IPS-20b (cell line): ENCODE results near the gene CACNA1C.

Source experiments
- H3K27ac ChIP-seq: one replicate; pipeline ENCODE4 v1.5.1; 2013; ENCODE audit warnings: low read length
- H3K27me3 ChIP-seq: 2 replicates; pipeline ENCODE4 v1.6.1; 2013; ENCODE audit warnings: mild to moderate bottlenecking, low read length, inconsistent platforms; ENCODE audit not compliant: insufficient read depth
- H3K36me3 ChIP-seq: 2 replicates; pipeline ENCODE4 v1.6.1; 2013; ENCODE audit warnings: low read depth, mild to moderate bottlenecking, inconsistent platforms, low read length, moderate library complexity; ENCODE audit not compliant: insufficient read depth
- H3K4me1 ChIP-seq: 2 replicates; pipeline ENCODE4 v1.6.1; 2013; ENCODE audit warnings: mild to moderate bottlenecking, control low read depth, inconsistent platforms, low read length, moderate library complexity; ENCODE audit not compliant: insufficient read depth
- H3K4me3 ChIP-seq: 2 replicates; pipeline ENCODE4 v1.5.1; 2013; ENCODE audit warnings: mild to moderate bottlenecking, low read length, inconsistent platforms
- H3K9ac ChIP-seq: 2 replicates; pipeline ENCODE4 v1.6.1; 2013; ENCODE audit warnings: low read depth, mild to moderate bottlenecking, inconsistent platforms, low read length, moderate library complexity
- H3K9me3 ChIP-seq: 2 replicates; pipeline ENCODE4 v1.6.1; 2013; ENCODE audit warnings: mild to moderate bottlenecking, low read depth, low read length, inconsistent platforms; ENCODE audit not compliant: insufficient read depth

CACNA1C gene

GRCh38 chr12:2273288-2273687, 220.5 kb downstream of the CACNA1C start:
- Histone ChIP-seq H3K4me3 (no peak overlapping the region), H3K36me3 (no peaks in the 10 kb centered on the region), H3K4me1 (no peaks in the 10 kb centered on the region), H3K27me3 (no peaks in the 10 kb centered on the region), H3K9ac (no peak overlapping the region), H3K9me3 (no peaks in the 10 kb centered on the region), H3K27ac (no peak overlapping the region)

GRCh38 chr12:2273751-2274150, 221.0 kb downstream of the CACNA1C start:
- Histone ChIP-seq H3K9ac (no peak overlapping the region), H3K27me3 (no peaks in the 10 kb centered on the region), H3K36me3 (no peaks in the 10 kb centered on the region), H3K4me1 (no peaks in the 10 kb centered on the region), H3K4me3 (no peak overlapping the region), H3K9me3 (no peaks in the 10 kb centered on the region), H3K27ac (no peak overlapping the region)

GRCh38 chr12:2274733-2275132, 221.9 kb downstream of the CACNA1C start:
- Histone ChIP-seq H3K27ac (no peak overlapping the region), H3K4me1 (no peaks in the 10 kb centered on the region), H3K9ac (no peak overlapping the region), H3K36me3 (no peaks in the 10 kb centered on the region), H3K27me3 (no peaks in the 10 kb centered on the region), H3K4me3 (no peak overlapping the region), H3K9me3 (no peaks in the 10 kb centered on the region)

- no peak overlapping the region for H3K4me3 ChIP-seq
- no peak overlapping the region for H3K27ac ChIP-seq
- no peaks in the 10 kb centered on the region for H3K36me3 ChIP-seq
- H3K27me3 ChIP-seq: no peaks in the 10 kb centered on the region
- no peak overlapping the region for H3K9ac ChIP-seq
- no peaks in the 10 kb centered on the region for H3K9me3 ChIP-seq
- no peaks in the 10 kb centered on the region for H3K4me1 ChIP-seq
Measured at GRCh38 chr12:2276288-2277033, 223.7 kb downstream of the CACNA1C start.

- Histone ChIP-seq H3K36me3 (no peaks in the 10 kb centered on the region), H3K27ac (no peak overlapping the region), H3K4me1 (no peaks in the 10 kb centered on the region), H3K27me3 (no peaks in the 10 kb centered on the region), H3K9me3 (no peaks in the 10 kb centered on the region), H3K4me3 (no peak overlapping the region), H3K9ac (no peak overlapping the region)
Measured at GRCh38 chr12:2277492-2278155, 224.8 kb downstream of the CACNA1C start.

- Histone ChIP-seq H3K4me1 (0 out of 2 replicates have a peak, but pooled peaks cover 2% of the 10 kb centered on the region), H3K4me3 (no peak overlapping the region), H3K9ac (no peak overlapping the region), H3K9me3 (no peaks in the 10 kb centered on the region), H3K36me3 (no peaks in the 10 kb centered on the region), H3K27me3 (no peaks in the 10 kb centered on the region), H3K27ac (no peak overlapping the region)
Measured at GRCh38 chr12:2281446-2281845, 228.7 kb downstream of the CACNA1C start.

- Histone ChIP-seq H3K9ac (no peak overlapping the region), H3K9me3 (no peaks in the 10 kb centered on the region), H3K27me3 (no peaks in the 10 kb centered on the region), H3K4me1 (0 out of 2 replicates have a peak, but pooled peaks cover 2% of the 10 kb centered on the region), H3K4me3 (no peak overlapping the region), H3K36me3 (no peaks in the 10 kb centered on the region), H3K27ac (no peak overlapping the region)
Measured at GRCh38 chr12:2282318-2282717, 229.5 kb downstream of the CACNA1C start.

- Histone ChIP-seq H3K9me3 (no peaks in the 10 kb centered on the region), H3K9ac (no peak overlapping the region), H3K27ac (no peak overlapping the region), H3K4me3 (no peak overlapping the region), H3K36me3 (no peaks in the 10 kb centered on the region), H3K4me1 (peaks cover 8% of the 10 kb centered on the region), H3K27me3 (no peaks in the 10 kb centered on the region)
Measured at GRCh38 chr12:2283480-2283879, 230.7 kb downstream of the CACNA1C start.

- H3K27me3 ChIP-seq: no peaks in the 10 kb centered on the region
- H3K4me1 ChIP-seq: peaks cover 13% of the 10 kb centered on the region
- H3K36me3 ChIP-seq: no peaks in the 10 kb centered on the region
- H3K27ac ChIP-seq: no peak overlapping the region
- H3K9ac ChIP-seq: no peak overlapping the region
- H3K4me3 ChIP-seq: no peak overlapping the region
- no peaks in the 10 kb centered on the region for H3K9me3 ChIP-seq
Measured at GRCh38 chr12:2283916-2284315, 231.1 kb downstream of the CACNA1C start.

GRCh38 chr12:2284321-2284813, 231.6 kb downstream of the CACNA1C start:
- H3K4me3 ChIP-seq: no peak overlapping the region
- H3K9me3 ChIP-seq: no peaks in the 10 kb centered on the region
- H3K9ac ChIP-seq: no peak overlapping the region
- H3K27ac ChIP-seq: no peak overlapping the region
- peaks cover 16% of the 10 kb centered on the region for H3K4me1 ChIP-seq
- no peaks in the 10 kb centered on the region for H3K36me3 ChIP-seq
- H3K27me3 ChIP-seq: no peaks in the 10 kb centered on the region

- Histone ChIP-seq H3K36me3 (no peaks in the 10 kb centered on the region), H3K4me3 (no peak overlapping the region), H3K9ac (no peak overlapping the region), H3K9me3 (no peaks in the 10 kb centered on the region), H3K27ac (no peak overlapping the region), H3K4me1 (peaks cover 16% of the 10 kb centered on the region), H3K27me3 (no peaks in the 10 kb centered on the region)
Measured at GRCh38 chr12:2284857-2285256, 232.1 kb downstream of the CACNA1C start.

- Histone ChIP-seq H3K27ac (no peak overlapping the region), H3K36me3 (no peaks in the 10 kb centered on the region), H3K4me1 (peaks cover 16% of the 10 kb centered on the region), H3K9ac (no peak overlapping the region), H3K9me3 (no peaks in the 10 kb centered on the region), H3K27me3 (no peaks in the 10 kb centered on the region), H3K4me3 (no peak overlapping the region)
Measured at GRCh38 chr12:2285462-2285861, 232.7 kb downstream of the CACNA1C start.
